CD4-positive, alpha-beta T cell (primary cell): ENCODE data around the gene AGPAT3. TPM values are rescaled to one million over a fixed set of nuclear protein-coding genes. Genes with fewer than 3 reads are reported as not detected.

Source experiments
- ATAC-seq: fragments of 200-7000 bp; cut with Tn5 transposase; one replicate; pipeline ENCODE4 v1.10.0; 2022; ENCODE audit warnings: mild to moderate bottlenecking; ENCODE audit not compliant: poor library complexity
- CTCF ChIA-PET: fragments of 350-600 bp; sonication (Branson Sonifier 250); formaldehyde crosslinking; loops from one replicate; lab custom pipeline; 2021; ENCODE audit warnings: antibody characterized with exemption, inconsistent platforms; lab: Charles Lee
- POLR2A ChIA-PET: fragments of 350-600 bp; sonication (Branson Sonifier 250); formaldehyde crosslinking; loops from one replicate; lab custom pipeline; 2021; ENCODE audit warnings: antibody characterized with exemption, inconsistent platforms; lab: Charles Lee
- DNase-seq, 14 experiments: peaks; one replicate each; pipeline ENCODE4 v3.0.0-alpha.2; 2013 to 2020; ENCODE audit warnings: mixed read lengths in 2 of 14
- H3K27ac ChIP-seq, 2 donors: one replicate each; pipeline versions ENCODE4 v1.5.1 to v1.7.0; 2013; ENCODE audit warnings: low read length in 2 of 2, low read depth in 1 of 2, mild to moderate bottlenecking in 1 of 2
- H3K27me3 ChIP-seq, 2 experiments: 1 replicate in 1 of 2; 2 replicates in 1 of 2; pipeline versions ENCODE4 v1.6.1 to v1.7.0; 2013; ENCODE audit warnings: low read length in 2 of 2, control low read depth in 1 of 2, mild to moderate bottlenecking in 1 of 2, moderate library complexity in 1 of 2; ENCODE audit not compliant: insufficient read depth in 2 of 2, control insufficient read depth in 1 of 2
- H3K36me3 ChIP-seq: one replicate; pipeline ENCODE4 v1.6.1; 2013; ENCODE audit warnings: low read length, control low read depth; ENCODE audit not compliant: insufficient read depth
- H3K4me1 ChIP-seq: one replicate; pipeline ENCODE4 v1.6.1; 2013; ENCODE audit warnings: low read length, control low read depth; ENCODE audit not compliant: insufficient read depth
- H3K4me3 ChIP-seq: one replicate; pipeline ENCODE4 v1.5.1; 2013; ENCODE audit warnings: mild to moderate bottlenecking, low read length, moderate library complexity
- H3K9me3 ChIP-seq, 2 experiments: 1 replicate in 1 of 2; 2 replicates in 1 of 2; pipeline versions ENCODE4 v1.6.1 to v1.7.0; 2013; ENCODE audit warnings: low read length in 2 of 2, mild to moderate bottlenecking in 2 of 2, control low read depth in 1 of 2, moderate library complexity in 1 of 2; ENCODE audit not compliant: control insufficient read depth in 1 of 2, insufficient read depth in 1 of 2
- H3K27ac Mint-ChIP-seq: one replicate; pipeline ENCODE4 v1.8.0; 2020; ENCODE audit warnings: mixed read lengths
- H3K27me3 Mint-ChIP-seq: one replicate; pipeline ENCODE4 v1.8.0; 2021; ENCODE audit warnings: mixed read lengths
- H3K36me3 Mint-ChIP-seq: one replicate; pipeline ENCODE4 v1.8.0; 2021; ENCODE audit warnings: low read depth, mixed read lengths
- H3K4me1 Mint-ChIP-seq: one replicate; pipeline ENCODE4 v1.8.0; 2021; ENCODE audit warnings: low read depth, mixed read lengths
- H3K4me3 Mint-ChIP-seq: one replicate; pipeline ENCODE4 v1.8.0; 2020; ENCODE audit warnings: mild to moderate bottlenecking, mixed read lengths
- H3K9me3 Mint-ChIP-seq: one replicate; pipeline ENCODE4 v1.8.0; 2020; ENCODE audit warnings: mixed read lengths
- CTCF ChIP-seq: fragments of 200-600 bp; IDR thresholded peaks from one replicate; pipeline ENCODE4 v1.8.0; 2022; ENCODE audit warnings: antibody characterized with exemption, mild to moderate bottlenecking
- intact Hi-C, 2 experiments: fragments of 100-400 bp; cut with DNase I in 1 of 2; cut with micrococcal nuclease in 1 of 2; formaldehyde crosslinking; loops; one replicate each; pipeline versions ENCODE4 v1.15.1 to v1.9.0; 2023 to 2025; cut with DNase I, micrococcal nuclease
- total RNA-seq, 174 experiments: library from RNA in 2 of 174; stranded (reverse) in 2 of 174; gene quantifications; one replicate each; pipeline ENCODE4 v1.2.3 and lab custom pipeline; 2021 to 2026

Gene AGPAT3
- total RNA-seq, 2 experiments from 2014 or later = 40.8 to 43.4 TPM

- intact Hi-C loops = no loop called here
- TF ChIP-seq CTCF = no peak
- H3K27ac ChIP-seq = no peak overlapping the region
Observed at GRCh38 chr21:43957611-43958362, 92.8 kb downstream of the AGPAT3 start.

GRCh38 chr21:43958364-43959158, 93.5 kb downstream of the AGPAT3 start:
- peaks cover 17% of the 10 kb centered on the region for H3K4me1 ChIP-seq
- CTCF ChIA-PET = no interaction called here
- H3K27me3 Mint-ChIP-seq = no peaks in the 10 kb centered on the region
- H3K36me3 ChIP-seq = peaks cover 41% of the 10 kb centered on the region
- no peak overlapping the region for H3K27ac Mint-ChIP-seq
- H3K36me3 Mint-ChIP-seq = peaks cover 30% of the 10 kb centered on the region
- TF ChIP-seq CTCF = no peak
- no peak for ATAC-seq
- no peaks in the 10 kb centered on the region for H3K9me3 Mint-ChIP-seq
- no peak overlapping the region for H3K4me3 ChIP-seq
- H3K9me3 ChIP-seq = peaks cover 0 to 8% of the 10 kb centered on the region in 2 experiments
- intact Hi-C loops = no loop called here
- POLR2A ChIA-PET = no interaction called here
- H3K4me1 Mint-ChIP-seq = peaks cover 30% of the 10 kb centered on the region
- no peak overlapping the region for H3K4me3 Mint-ChIP-seq
- H3K27me3 ChIP-seq = no peaks in the 10 kb centered on the region
- H3K27ac ChIP-seq = no peak overlapping the region
- DNase-seq = peak in 1 of 14 experiments; percentile 28

More at GRCh38 chr21:43957611-43958362, 92.8 kb downstream of the AGPAT3 start:
- H3K27me3 ChIP-seq = no peaks in the 10 kb centered on the region
- Mint-ChIP-seq H3K4me3 (no peak overlapping the region), H3K9me3 (no peaks in the 10 kb centered on the region), H3K27ac (no peak overlapping the region), H3K27me3 (no peaks in the 10 kb centered on the region), H3K4me1 (peaks cover 30% of the 10 kb centered on the region), H3K36me3 (peaks cover 24% of the 10 kb centered on the region)
- peaks cover 36% of the 10 kb centered on the region for H3K36me3 ChIP-seq
- peaks cover 17% of the 10 kb centered on the region for H3K4me1 ChIP-seq
- ATAC-seq (no peak), DNase-seq (no peak)
- POLR2A ChIA-PET = no interaction called here
- peaks cover 0 to 8% of the 10 kb centered on the region in 2 experiments for H3K9me3 ChIP-seq
- CTCF ChIA-PET = no interaction called here
- no peak overlapping the region for H3K4me3 ChIP-seq

GRCh38 chr21:43959231-43960116, 94.5 kb downstream of the AGPAT3 start:
- DNase-seq = peak in 1 of 14 experiments; percentile 39

More at GRCh38 chr21:43959231-43960116, 94.5 kb downstream of the AGPAT3 start:
- Mint-ChIP-seq H3K36me3 (peaks cover 32% of the 10 kb centered on the region), H3K4me3 (no peak overlapping the region), H3K27me3 (no peaks in the 10 kb centered on the region), H3K4me1 (peaks cover 30% of the 10 kb centered on the region), H3K27ac (peak overlapping the region; percentile 87), H3K9me3 (no peaks in the 10 kb centered on the region)
- no peak for ATAC-seq
- H3K27ac ChIP-seq = no peak overlapping the region
- no peak for TF ChIP-seq CTCF
- no peaks in the 10 kb centered on the region for H3K27me3 ChIP-seq
- CTCF ChIA-PET = no interaction called here
- peaks cover 0 to 8% of the 10 kb centered on the region in 2 experiments for H3K9me3 ChIP-seq
- H3K36me3 ChIP-seq = peaks cover 38% of the 10 kb centered on the region
- POLR2A ChIA-PET = interaction anchor here (0.6 kb wide), 1 partner anchor 170 kb away, joined by 3 read pairs; the partner anchor contains the start of gene RRP1
- intact Hi-C loops = loop anchor here in 1 of 2 experiments (10.0 kb wide), 1 partner anchor 235 kb away; no protein-coding TSS in a partner anchor
- no peak overlapping the region for H3K4me3 ChIP-seq
- peaks cover 17% of the 10 kb centered on the region for H3K4me1 ChIP-seq
